NCI-H1105 (cell line): Measurements from ENCODE around the gene ZNF516.

Source experiments
- DNase-seq: peaks from one replicate; lab custom pipeline; 2025; lab: John Stamatoyannopoulos, UW

The ZNF516 gene

DNA sequence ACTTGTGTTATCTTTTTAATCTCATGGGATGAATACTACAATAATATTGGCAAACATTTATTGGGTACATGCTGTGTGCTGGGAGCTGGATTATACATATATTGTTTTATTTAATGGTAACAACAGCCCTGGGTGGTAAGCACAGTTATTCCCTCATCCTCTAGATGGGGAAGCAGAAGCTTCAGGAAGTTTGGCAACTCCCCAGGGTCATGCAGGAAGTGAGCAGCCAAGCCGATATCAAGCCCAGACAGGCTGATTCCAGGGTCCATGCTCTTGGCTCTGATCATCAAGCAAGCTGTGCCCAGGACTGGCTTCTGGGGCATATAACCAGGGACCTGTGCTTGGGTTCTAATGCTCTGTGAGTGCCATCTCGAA is 155.8 kb downstream of the ZNF516 start:
- DNase-seq: no peak

DNA sequence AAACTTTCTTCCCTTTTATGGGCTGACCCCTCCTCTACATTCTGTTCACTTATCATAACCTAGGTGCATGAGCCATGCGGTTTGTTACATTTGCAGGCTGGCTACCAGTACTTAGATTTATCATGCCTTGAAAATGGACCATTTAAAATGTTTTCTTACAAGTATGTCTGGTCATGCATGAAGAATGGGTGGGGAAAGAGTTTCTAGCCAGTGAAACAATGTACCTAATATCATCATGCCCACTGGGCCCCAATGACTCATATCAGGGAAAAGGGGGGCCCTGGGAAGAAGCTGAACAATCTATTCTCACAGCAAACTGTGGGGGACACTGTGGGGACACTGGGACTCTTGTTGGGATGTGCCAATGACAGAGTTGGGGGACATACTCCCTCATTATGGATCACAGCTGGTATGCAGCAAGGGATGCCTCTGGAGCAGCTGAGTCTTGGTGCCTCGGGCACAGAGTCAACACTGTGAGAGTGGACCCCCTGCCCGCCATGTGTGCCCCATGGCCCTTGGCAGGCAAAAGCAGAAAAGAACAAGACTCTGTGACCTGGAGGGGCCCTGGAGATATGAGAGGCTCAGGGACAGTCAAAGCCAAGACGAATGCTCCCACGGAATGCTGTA is 156.3 kb downstream of the ZNF516 start:
- no peak for DNase-seq

DNA sequence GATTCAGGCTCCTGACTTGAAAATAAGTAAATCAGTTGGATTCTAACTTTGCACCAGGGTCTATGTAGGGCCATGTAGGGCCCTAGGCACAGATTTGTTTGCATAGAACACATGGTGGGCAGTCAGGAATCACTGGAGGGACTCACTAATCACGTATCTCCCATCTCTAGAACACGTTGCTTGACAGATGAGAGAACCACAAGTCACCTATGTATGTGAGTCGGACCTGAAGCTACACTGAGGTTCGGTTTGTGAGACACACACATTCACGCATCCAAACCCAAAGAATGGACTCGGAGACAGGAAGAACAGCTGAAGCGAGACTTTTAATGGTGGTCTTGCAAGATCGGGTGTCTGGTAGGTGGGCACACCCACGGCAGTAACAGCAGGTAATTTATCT is 157.0 kb downstream of the ZNF516 start:
- no peak for DNase-seq

DNA sequence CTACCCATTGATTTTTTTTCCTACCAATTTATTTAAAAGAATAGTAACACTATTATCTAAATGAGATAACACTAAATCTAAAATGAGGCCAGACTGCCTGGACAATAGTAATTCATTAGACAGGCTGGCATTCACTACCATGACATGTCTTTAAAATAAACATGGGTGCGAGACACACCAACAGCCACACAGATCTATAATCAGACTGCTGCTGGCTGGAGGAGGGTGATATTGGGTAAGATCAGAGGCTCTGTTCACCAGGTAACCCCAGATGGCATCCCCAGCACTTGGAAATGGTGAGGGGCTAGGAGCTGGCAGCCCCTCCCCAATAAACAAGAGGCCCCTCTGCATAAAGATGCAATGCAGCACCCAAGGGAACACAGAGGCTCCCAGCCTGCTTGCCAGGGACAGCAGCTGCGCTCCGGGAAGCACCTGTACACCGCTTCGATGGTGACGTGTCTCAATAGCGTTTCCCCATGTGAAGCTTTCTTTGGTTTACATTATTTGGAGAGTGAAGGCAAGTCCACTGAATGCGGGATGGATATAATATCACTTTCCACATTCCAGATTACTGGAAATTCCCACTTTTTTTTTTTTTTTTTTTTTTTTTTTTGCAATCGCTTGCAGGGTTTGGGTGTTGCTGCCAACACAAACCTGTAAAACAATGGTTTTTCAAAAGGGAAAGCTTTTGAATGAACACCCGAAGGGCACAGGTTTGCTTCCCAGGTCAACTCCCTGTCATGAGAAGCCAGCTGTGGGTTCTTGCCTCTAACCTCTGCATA is 159.0 kb downstream of the ZNF516 start:
- DNase-seq: no peak

DNA sequence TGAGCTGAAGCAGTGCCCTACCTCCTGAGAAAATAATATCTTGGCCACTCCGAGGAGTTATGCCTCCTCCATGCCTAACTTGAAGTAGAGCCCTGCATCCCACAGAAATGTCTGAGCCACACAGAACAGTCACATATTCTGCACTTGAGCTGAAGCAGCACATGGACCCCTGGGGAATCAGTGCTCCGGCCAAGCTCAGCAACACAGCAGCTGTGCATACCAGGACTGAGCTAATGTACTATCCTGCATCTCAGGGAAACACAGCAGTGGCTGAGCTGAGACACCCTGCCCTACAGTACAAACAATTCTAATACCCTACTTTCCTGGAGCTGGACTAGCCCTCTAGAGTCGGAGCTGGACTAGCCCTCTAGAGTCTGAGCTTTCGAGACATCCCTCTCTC is 166.9 kb downstream of the ZNF516 start:
- no peak for DNase-seq

DNA sequence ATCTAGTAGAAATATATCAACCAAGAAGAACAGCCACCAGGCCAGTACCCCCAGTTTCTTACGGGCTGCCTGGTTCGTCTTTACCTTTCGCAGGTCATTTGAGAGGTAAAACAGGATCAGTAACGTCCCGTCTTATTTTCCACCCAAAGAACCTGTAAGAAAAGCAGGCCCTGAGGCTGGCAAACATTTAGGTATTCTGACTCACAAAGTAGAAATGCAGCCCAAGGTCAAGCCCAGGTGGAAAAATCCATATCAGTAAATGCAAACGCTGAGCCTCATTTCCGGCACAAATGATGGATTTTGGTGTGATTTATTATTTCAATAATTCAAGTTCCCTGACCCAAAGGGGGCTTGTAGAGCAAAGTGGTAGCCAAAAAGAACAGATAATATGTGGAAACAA is 171.2 kb downstream of the ZNF516 start:
- DNase-seq: no peak

DNA sequence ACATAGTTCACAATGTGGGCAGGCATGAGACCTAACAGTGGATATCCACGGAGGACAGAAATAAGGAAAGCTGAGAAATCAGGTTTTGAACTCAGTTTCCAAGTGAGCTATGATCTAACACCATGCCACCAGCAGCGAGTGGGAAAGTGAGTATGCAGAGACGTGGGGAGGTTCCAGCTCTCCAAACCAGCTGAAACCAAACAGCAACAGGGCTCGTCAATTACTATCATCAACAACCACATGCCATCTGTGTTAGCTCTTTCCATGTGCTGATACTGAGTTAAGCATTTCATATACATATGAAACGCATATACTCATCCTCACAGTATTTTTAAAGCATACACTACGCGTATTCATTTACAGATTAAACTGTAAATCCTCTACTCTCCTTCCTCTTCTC is 172.4 kb downstream of the ZNF516 start:
- DNase-seq: no peak

DNA sequence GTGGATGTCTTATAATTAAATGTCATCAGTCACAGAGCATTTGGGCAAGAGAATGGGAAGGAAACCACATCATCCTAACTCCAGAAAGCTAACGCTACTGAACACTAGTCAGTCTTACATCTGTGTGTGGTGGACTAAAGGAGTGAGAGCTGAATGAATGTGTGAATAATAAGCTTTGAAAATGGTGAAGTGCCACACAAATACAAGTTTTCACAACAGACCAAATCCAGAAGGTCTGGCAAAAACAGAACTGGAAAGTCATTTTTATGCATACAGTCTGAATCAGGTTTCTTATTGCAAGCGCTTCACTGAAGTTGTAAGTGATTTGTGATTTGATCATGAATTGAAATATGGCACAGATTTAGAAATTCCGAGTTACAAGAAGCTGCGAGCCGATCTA is 175.7 kb downstream of the ZNF516 start:
- no peak for DNase-seq

DNA sequence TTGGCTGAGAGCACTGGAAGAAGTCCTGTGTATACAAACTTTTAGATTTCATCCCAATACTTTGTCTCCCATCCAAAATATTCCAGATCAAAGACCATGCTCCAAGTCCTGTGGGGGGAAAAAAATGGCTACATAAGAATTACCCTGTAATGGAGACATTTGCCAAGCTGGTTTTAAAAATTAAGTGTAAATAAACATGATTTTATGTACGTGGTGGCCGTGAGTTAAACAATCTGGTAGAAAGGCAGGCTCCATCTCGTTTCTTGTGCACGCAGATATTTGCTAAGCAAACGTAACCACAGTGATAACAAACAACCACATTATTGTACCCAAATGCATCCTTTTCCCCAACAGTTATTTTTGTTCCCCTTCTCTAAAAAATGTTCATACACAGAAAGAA is 176.4 kb downstream of the ZNF516 start:
- no peak for DNase-seq

DNA sequence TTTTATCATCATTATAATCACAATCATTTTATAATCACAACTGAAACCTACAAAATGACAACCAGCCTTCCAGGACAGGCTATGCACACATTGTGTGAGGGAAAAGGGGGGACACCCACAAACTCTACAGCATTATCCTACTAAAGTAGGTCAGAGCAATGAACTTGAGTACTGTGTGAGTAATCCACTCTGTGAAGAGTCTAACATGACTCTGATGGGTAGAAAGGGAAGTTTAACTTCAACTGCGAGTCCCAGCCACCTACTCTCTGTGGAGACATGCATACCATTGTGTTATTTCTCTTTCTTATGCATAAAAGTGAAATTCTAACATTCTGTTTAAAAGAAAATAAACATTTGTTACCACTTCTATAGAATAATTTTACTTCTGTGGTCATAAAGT is 177.9 kb downstream of the ZNF516 start:
- DNase-seq: no peak

DNA sequence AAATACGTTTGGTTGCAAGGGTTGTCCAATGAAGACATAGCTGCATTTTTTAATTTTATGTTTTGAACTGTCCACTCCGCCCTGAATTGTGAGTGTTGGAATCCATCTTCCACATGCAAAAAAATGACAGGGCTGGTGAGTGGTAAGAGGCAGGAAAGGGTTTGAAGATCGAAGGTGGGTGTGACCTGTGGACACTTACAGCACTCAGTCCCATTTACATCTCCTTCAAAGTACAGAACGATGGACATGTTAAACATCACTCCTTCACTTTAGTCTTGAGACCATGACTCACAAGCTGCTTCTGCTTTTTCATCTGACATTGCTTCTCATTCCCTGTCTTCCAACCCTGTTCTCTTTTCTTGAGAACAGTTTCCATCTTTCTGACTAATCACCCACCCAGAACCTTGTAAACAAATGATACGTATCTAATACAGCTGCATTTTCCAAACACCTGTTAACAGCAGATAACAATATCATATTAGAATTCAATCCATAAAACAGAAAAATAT is 179.3 kb downstream of the ZNF516 start:
- DNase-seq: no peak

DNA sequence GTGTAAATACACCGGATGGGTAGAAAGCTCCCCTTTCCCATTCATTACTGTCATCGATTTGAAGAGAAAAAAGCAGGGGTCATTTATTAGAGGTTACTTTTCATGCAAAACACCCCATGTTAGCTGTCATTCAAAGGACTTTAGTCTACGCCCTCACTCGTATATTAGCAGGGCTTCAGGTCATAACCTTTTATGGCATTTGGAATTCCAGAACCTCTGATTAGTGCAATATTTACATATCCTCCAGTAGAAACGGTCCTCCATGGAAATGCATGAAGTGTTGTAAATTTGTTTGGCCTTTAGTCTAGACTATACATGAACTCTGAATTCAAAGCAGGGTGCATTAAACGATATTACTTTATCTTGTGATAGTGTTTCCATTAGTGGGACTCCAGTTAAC is 180.5 kb downstream of the ZNF516 start:
- no peak for DNase-seq

DNA sequence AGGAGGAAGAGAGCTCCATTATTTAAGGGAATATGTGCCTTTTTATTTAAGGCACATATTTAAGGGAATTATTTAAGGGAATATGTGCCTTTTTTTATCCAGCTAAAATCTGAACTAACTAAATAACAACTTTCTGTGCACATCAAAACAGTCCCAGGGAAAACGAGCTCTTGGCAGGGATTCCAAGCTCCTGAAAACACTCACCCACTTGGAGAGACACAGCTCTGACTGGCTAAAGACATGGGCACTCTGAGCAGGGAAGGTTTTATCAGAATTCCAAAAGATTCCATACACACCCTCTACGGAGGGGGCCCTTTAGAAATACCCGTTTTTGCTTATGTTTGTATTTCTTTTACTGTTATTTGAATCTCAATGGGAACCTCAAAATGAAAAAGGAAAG is 181.0 kb downstream of the ZNF516 start:
- no peak for DNase-seq
